Measurements from ENCODE around the gene IFI16. TPM values are rescaled to one million over a fixed set of nuclear protein-coding genes. Genes with fewer than 3 reads are reported as not detected.
"Not testable (repeated sequence)": the region's sequence is repeated elsewhere in the genome, so short reads cannot be mapped to it uniquely, and the experiment has no call there.

Gene IFI16
- polyA plus RNA-seq, 3 donors: 47.8 to 59.2 (median 49.3) TPM

DNA sequence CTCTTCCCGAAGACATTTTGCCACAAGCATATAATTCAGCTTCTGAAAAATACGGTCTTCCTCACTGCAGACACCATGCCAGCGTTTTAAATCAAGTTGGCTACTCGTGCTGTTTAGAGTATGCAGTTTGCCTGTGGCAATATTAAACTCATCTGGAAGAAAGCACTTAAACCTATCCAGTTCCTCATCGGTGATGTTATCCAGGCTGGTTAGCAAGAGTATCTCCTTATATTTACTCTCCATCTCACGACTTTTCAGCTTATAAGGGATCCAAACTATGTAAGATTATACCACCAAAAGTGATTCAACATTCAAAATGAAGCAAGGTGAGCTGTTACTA, 9.7 kb upstream of the IFI16 start:
- DNase-seq (ENCODE audit: extremely low read depth in 1 of 11, low read depth in 9 of 11, low spot score in 4 of 11): no peak

DNA sequence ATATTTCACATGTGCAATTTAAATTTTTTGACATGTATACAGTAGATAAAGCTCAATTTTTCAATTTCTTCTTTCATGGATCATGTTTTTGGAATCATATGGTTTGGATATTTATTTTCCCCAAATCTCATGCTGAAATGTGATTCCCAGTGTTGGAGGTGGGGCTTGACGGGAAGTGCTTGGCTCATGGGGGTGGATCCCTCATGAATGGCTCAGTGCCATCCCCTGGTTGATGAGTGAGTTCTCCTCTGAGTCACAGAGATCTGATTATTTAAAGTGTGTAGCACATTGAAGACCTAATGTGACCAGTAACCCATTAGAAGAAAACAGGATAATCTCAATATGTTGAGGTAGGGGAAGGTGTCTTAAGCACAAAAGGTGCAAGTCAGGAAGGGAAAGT, 9.1 kb upstream of the IFI16 start:
- peak in 6 of 11 donors; percentile 53 to 68 (median 59) for DNase-seq (ENCODE audit: extremely low read depth in 1 of 11, low read depth in 9 of 11, low spot score in 4 of 11)

DNA sequence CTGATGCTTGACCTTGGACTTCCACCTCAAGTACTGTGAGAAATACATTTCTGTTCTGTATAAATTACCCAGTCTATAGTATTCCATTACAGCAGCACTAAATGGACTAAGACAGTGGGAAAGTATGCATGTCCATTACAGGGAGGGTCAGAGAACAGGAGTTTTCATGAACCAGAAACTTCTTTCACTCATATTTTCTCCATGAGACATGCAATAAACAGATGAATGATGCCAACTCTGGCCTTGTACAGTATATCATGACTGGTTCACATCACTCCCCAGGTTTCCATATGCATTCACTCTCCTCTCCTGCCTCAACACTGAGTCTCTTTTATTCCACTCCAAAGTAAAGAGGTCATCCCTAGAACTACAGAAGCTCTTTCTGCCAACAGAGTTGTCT, 4.5 kb upstream of the IFI16 start:
- no peak for DNase-seq (ENCODE audit: extremely low read depth in 1 of 11, low read depth in 9 of 11, low spot score in 4 of 11)

GRCh38 chr1:159005676-159006075, 4.0 kb upstream of the IFI16 start:
- DNase-seq (ENCODE audit: extremely low read depth in 1 of 11, low read depth in 9 of 11, low spot score in 4 of 11): peak in 2 of 11 donors; percentile 7 to 13

GRCh38 chr1:159006210-159006807, 3.4 kb upstream of the IFI16 start:
- DNase-seq (ENCODE audit: extremely low read depth in 1 of 11, low read depth in 9 of 11, low spot score in 4 of 11): peak in 1 of 11 donors; percentile 14

DNA sequence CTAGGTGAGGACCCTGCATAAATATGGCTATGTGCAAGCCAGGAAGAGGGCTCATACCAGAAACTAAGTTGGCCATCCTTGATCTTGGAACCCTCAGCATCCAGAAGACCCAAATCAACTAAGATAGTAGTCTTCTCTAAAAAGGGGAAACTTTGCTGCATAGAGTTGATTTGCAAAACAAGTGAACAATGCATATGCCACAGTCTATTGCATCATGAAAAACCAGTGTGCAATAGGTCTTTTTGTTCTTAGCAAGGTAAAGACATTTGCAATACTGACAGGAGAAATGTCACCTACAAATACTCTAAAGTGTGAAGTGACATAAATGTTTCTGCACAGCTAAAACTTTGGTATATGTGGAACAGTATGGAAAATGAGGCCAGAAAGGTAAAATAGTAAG, 2.0 kb upstream of the IFI16 start:
- no peak for DNase-seq (ENCODE audit: extremely low read depth in 1 of 11, low read depth in 9 of 11, low spot score in 4 of 11)

- no peak for DNase-seq (ENCODE audit: extremely low read depth in 1 of 11, low read depth in 9 of 11, low spot score in 4 of 11)
These were observed 941 bp upstream of the IFI16 start for GRCh38 chr1:159008744-159009188.

- DNase-seq (ENCODE audit: extremely low read depth in 1 of 11, low read depth in 9 of 11, low spot score in 4 of 11): no peak
These were observed 420 bp upstream of the IFI16 start for GRCh38 chr1:159009287-159009686.

DNA sequence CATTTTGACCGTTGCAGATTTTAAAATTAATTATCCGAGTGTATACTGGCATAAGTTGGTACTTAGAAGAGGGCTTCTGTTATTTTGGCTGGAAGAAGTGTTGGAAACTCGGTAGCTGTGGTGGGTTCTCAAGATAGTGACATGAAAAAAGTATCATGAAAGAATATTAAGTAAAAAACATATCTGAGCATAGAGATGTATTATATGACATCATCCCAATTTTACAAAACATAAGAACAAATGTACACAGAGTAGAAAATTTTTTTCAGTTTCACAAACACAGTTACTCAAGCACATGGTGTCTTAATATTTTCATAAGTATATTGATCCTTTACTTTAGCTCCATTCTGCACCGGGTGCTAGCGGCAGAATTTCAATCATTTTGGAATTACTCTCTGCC, 684 bp downstream of the IFI16 start:
- DNase-seq (ENCODE audit: extremely low read depth in 1 of 11, low read depth in 9 of 11, low spot score in 4 of 11): no peak

DNA sequence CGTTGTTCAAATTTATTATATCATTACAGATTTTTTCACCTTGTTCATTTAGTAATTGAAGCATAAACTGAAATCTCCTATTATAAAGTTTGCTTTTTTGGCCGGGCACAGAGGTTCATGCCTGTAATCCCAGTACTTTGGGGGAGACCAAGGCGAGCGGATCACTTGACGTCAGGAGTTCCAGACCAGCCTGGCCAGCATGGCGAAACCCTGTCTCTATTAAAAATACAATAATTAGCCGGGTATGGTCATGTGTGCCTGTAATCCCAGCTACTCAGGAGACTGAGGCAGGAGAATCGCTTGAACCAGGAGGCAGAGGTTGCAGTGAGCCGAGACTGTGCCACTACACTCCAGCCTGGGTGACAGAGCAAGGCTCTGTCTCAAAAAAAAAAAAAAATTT, 1.3 kb downstream of the IFI16 start:
- not testable (repeated sequence) for DNase-seq (ENCODE audit: extremely low read depth in 1 of 11, low read depth in 9 of 11, low spot score in 4 of 11)

DNA sequence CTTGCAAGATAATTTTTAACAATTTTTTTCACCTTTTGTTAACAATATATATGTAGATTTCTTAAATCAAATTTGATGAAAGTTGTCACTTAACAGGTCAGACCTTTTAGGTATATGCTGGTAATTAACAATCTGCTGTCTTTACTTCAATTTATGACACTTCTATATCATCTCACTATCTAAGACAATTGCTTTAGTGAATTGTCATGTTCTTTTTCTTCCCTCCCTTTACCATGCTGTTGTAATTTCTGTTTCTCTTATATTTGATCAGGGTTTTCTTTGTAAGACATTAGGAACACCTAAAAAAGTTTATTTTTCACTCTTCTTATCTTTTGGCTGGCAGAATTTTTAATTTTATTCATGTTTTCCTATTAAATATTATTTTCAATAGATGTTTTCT, 2.0 kb downstream of the IFI16 start:
- DNase-seq (ENCODE audit: extremely low read depth in 1 of 11, low read depth in 9 of 11, low spot score in 4 of 11): no peak

- DNase-seq (ENCODE audit: extremely low read depth in 1 of 11, low read depth in 9 of 11, low spot score in 4 of 11): peak in 1 of 11 donors; percentile 9
These were observed 2.8 kb downstream of the IFI16 start for GRCh38 chr1:159012495-159012894.

DNA sequence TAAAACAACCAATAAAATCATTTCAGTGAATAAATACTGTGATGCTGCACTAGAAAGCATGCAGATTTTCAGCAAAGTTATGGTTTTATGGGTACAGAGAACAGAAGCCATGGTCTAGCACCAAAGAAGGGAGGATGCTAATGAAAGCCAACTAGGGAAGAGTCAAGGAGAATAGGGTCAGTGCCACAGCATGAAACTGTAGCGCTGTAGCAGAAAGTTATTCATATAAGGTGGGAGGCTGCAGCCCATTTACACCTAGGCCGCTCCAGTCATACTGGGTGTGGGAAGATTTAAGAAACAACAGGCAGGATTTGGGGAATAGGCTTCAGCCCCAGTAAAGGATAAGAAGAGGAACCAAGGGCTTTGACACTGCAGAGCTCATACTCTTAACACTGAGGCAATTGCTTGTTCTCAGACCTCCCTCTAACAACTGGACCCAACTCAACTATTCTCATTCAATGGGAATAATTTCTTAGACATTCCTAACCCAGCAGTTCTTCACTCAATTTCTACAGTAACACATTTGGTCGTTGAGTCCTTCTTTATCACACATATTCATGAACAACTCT, 4.4 kb downstream of the IFI16 start:
- DNase-seq (ENCODE audit: extremely low read depth in 1 of 11, low read depth in 9 of 11, low spot score in 4 of 11): no peak

DNA sequence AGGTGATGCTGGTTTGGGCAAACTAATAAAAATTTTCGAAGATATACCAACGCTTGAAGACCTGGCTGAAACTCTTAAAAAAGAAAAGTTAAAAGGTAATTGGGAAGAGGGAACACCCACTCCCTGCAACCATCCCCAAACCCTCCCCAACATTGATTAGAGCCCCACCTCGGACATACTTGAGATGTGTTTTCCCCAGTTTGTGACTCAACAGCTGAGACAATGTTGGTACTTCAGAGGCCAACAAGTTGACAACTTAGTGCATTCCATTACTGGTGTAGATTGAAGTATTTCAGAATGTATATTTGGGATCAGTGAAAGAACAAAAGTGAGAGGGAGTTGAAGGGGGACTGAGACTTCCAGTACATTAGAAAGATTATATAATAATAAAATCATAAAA, 5.1 kb downstream of the IFI16 start:
- DNase-seq (ENCODE audit: extremely low read depth in 1 of 11, low read depth in 9 of 11, low spot score in 4 of 11): no peak

DNA sequence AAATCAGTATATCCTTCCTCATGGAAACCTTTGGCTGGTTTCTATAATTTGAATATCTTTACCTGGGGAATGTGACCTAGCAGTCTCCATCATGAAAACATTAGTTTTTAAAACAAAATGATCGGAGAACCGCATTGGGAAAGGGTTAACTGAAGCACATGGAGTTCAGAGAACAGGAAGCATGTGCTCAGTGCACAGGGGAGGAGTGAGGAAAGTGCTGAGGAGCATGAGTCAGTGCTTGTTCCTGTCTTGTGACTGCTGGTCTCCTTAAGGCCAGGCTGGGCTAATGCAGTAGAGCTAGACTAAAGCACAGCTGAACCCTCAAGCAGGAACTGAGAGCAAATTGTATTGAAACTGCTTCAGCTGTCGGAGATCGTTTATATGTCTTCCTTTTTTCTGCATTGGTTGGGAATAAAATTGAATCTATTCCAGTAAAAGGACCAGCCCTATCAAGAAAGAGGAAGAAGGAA, 5.8 kb downstream of the IFI16 start:
- DNase-seq (ENCODE audit: extremely low read depth in 1 of 11, low read depth in 9 of 11, low spot score in 4 of 11): peak in 1 of 11 donors; percentile 9

GRCh38 chr1:159023723-159024122, 14.0 kb downstream of the IFI16 start:
- DNase-seq (ENCODE audit: extremely low read depth in 1 of 11, low read depth in 9 of 11, low spot score in 4 of 11): no peak

- DNase-seq (ENCODE audit: extremely low read depth in 1 of 11, low read depth in 9 of 11, low spot score in 4 of 11): no peak
These were observed 15.3 kb downstream of the IFI16 start for GRCh38 chr1:159025043-159025442.

GRCh38 chr1:159026841-159027240, 17.1 kb downstream of the IFI16 start:
- DNase-seq (ENCODE audit: extremely low read depth in 1 of 11, low read depth in 9 of 11, low spot score in 4 of 11): not testable (repeated sequence)

GRCh38 chr1:159030311-159030710, 20.6 kb downstream of the IFI16 start:
- DNase-seq (ENCODE audit: extremely low read depth in 1 of 11, low read depth in 9 of 11, low spot score in 4 of 11): no peak

DNA sequence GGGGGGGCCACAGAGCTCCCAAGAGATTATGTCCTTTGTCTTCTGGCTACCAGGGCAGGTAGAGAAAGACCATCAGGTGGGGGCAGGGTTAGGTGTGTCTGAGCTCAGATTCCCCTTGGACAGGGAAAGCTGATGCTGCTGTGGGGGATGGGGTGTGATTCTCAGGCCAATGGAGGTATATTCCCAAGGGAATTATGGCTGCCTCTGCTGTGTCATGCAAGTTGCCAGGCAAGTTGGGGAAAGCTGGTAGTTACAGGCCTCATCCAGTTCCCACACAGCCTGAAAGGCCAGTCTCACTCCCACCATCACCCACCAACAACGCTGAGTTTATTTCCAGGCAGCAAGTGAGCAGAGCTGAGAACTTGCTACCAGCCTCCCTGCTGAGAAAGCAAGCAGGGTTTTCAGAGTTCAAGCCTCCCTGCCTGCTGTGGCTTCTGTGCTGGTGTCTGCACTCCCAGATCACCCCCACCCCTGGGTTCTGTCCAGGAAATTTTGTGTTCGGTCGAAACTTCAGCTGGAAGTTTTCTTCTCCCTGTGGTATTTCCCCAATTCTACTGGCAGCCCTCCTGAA, 21.3 kb downstream of the IFI16 start:
- DNase-seq (ENCODE audit: extremely low read depth in 1 of 11, low read depth in 9 of 11, low spot score in 4 of 11): no peak

- DNase-seq (ENCODE audit: extremely low read depth in 1 of 11, low read depth in 9 of 11, low spot score in 4 of 11): no peak
These were observed 30.5 kb downstream of the IFI16 start for GRCh38 chr1:159040206-159040605.

All from renal cortex interstitium (tissue), 11 donors.